Trophoblast cell (in vitro differentiated cells and primary cell): ENCODE results near the gene CCDC24.
A peak's percentile ranks its signal among the peaks of the same experiment; 100 is the strongest.

ENCODE experiments used
- DNase-seq, 2 donors: peaks; one replicate each; pipeline ENCODE4 v3.0.0-alpha.2; 2016
- H2AFZ ChIP-seq: 2 replicates; pipeline ENCODE4 v1.6.1; 2013; ENCODE audit warnings: low read length, moderate library complexity, mild to moderate bottlenecking; ENCODE audit not compliant: insufficient read depth, poor library complexity
- H2AK5ac ChIP-seq: 2 replicates; pipeline ENCODE4 v1.6.1; 2013; ENCODE audit warnings: mild to moderate bottlenecking, low read length
- H2BK120ac ChIP-seq: 2 replicates; pipeline ENCODE4 v1.6.1; 2013; ENCODE audit warnings: low read length, mild to moderate bottlenecking, moderate library complexity; ENCODE audit not compliant: insufficient read depth, poor library complexity
- H2BK12ac ChIP-seq: 2 replicates; pipeline ENCODE4 v1.6.1; 2013; ENCODE audit warnings: mild to moderate bottlenecking, low read length, moderate library complexity
- H2BK5ac ChIP-seq: 2 replicates; pipeline ENCODE4 v1.6.1; 2013; ENCODE audit warnings: low read length, low read depth, moderate library complexity, mild to moderate bottlenecking; ENCODE audit not compliant: poor library complexity
- H3K14ac ChIP-seq: 2 replicates; pipeline ENCODE4 v1.6.1; 2013; ENCODE audit warnings: mild to moderate bottlenecking, low read length
- H3K18ac ChIP-seq: 2 replicates; pipeline ENCODE4 v1.6.1; 2013; ENCODE audit warnings: mild to moderate bottlenecking, low read length
- H3K23ac ChIP-seq: 2 replicates; pipeline ENCODE4 v1.6.1; 2013; ENCODE audit warnings: low read length
- H3K27ac ChIP-seq: 2 replicates; pipeline ENCODE4 v1.5.1; 2013; ENCODE audit warnings: low read depth, mild to moderate bottlenecking, inconsistent platforms, low read length, moderate library complexity
- H3K27me3 ChIP-seq: 2 replicates; pipeline ENCODE4 v1.6.1; 2013; ENCODE audit warnings: inconsistent platforms, mild to moderate bottlenecking, low read length, moderate library complexity; ENCODE audit not compliant: insufficient read depth
- H3K36me3 ChIP-seq, 2 experiments: 1 replicate in 1 of 2; 2 replicates in 1 of 2; pipeline ENCODE4 v1.6.1; 2013; ENCODE audit warnings: low read length in 2 of 2, mild to moderate bottlenecking in 2 of 2, moderate library complexity in 1 of 2; ENCODE audit not compliant: insufficient read depth in 2 of 2, control insufficient read depth in 1 of 2
- H3K4ac ChIP-seq: 2 replicates; pipeline ENCODE4 v1.6.1; 2013; ENCODE audit warnings: low read depth, mild to moderate bottlenecking, low read length, moderate library complexity
- H3K4me1 ChIP-seq, 2 experiments: 1 replicate in 1 of 2; 2 replicates in 1 of 2; pipeline ENCODE4 v1.6.1; 2013; ENCODE audit warnings: low read length in 2 of 2, mild to moderate bottlenecking in 2 of 2, moderate library complexity in 1 of 2; ENCODE audit not compliant: insufficient read depth in 2 of 2, control insufficient read depth in 1 of 2
- H3K4me2 ChIP-seq: 2 replicates; pipeline ENCODE4 v1.6.1; 2013; ENCODE audit warnings: inconsistent platforms, mild to moderate bottlenecking, low read length, moderate library complexity
- H3K4me3 ChIP-seq: 2 replicates; pipeline ENCODE4 v1.5.1; 2013; ENCODE audit warnings: mild to moderate bottlenecking, low read depth, low read length, inconsistent platforms
- H3K79me1 ChIP-seq: one replicate; pipeline ENCODE4 v1.6.1; 2013; ENCODE audit warnings: low read length
- H3K79me2 ChIP-seq: 2 replicates; pipeline ENCODE4 v1.6.1; 2013; ENCODE audit warnings: low read length, mild to moderate bottlenecking; ENCODE audit not compliant: control insufficient read depth, insufficient read depth, poor library complexity
- H3K9ac ChIP-seq: 2 replicates; pipeline ENCODE4 v1.6.1; 2013; ENCODE audit warnings: mild to moderate bottlenecking, low read length
- H3K9me3 ChIP-seq: 2 replicates; pipeline ENCODE4 v1.6.1; 2013; ENCODE audit warnings: low read depth, mild to moderate bottlenecking, control low read depth, inconsistent platforms, low read length; ENCODE audit not compliant: insufficient read depth
- H4K12ac ChIP-seq: 2 replicates; pipeline ENCODE4 v1.6.1; 2013; ENCODE audit warnings: low read depth, mild to moderate bottlenecking, low read length, moderate library complexity
- H4K8ac ChIP-seq: 2 replicates; pipeline ENCODE4 v1.6.1; 2013; ENCODE audit warnings: low read depth, mild to moderate bottlenecking, low read length, moderate library complexity
- H4K91ac ChIP-seq: one replicate; pipeline ENCODE4 v1.6.1; 2013; ENCODE audit warnings: low read depth, mild to moderate bottlenecking, low read length, moderate library complexity
- WGBS: extraction: QIAGEN DNeasy Blood & Tissue Kit; methylation state at CpG from one replicate; pipeline ENCODE4 v1.1.7; 2013; ENCODE audit warnings: missing lambda C conversion rate; ENCODE audit not compliant: insufficient read length, insufficient coverage; ENCODE audit errors: extremely low coverage; 5-methylcytosine and 5-hydroxymethylcytosine counted together

CCDC24 gene

GRCh38 chr1:44021156-44021555, 29.8 kb downstream of the CCDC24 start:
- WGBS = no CpG with 5 or more reads among the region's 8 CpGs
- no peak overlapping the region for H2BK12ac ChIP-seq
- H2AK5ac ChIP-seq = no peak overlapping the region
- H4K91ac ChIP-seq = no peak overlapping the region
- H2BK5ac ChIP-seq = no peak overlapping the region
- H3K4me2 ChIP-seq = no peak overlapping the region
- no peak overlapping the region for H3K18ac ChIP-seq
- no peaks in the 10 kb centered on the region for H3K36me3 ChIP-seq
- no peak overlapping the region for H3K9ac ChIP-seq
- no peak overlapping the region for H4K8ac ChIP-seq
- H3K14ac ChIP-seq = no peak overlapping the region
- no peak overlapping the region for H4K12ac ChIP-seq
- no peak overlapping the region for H2AFZ ChIP-seq
- no peaks in the 10 kb centered on the region for H3K27me3 ChIP-seq
- no peaks in the 10 kb centered on the region for H3K79me1 ChIP-seq
- no peaks in the 10 kb centered on the region for H3K4me1 ChIP-seq
- no peak overlapping the region for H3K4ac ChIP-seq
- no peak for DNase-seq
- no peak overlapping the region for H3K27ac ChIP-seq
- H3K4me3 ChIP-seq = peak overlapping the region; percentile 39
- no peak overlapping the region for H3K23ac ChIP-seq
- no peaks in the 10 kb centered on the region for H3K79me2 ChIP-seq
- no peak overlapping the region for H2BK120ac ChIP-seq
- H3K9me3 ChIP-seq = peaks cover 3% of the 10 kb centered on the region

GRCh38 chr1:44021581-44022321, 30.4 kb downstream of the CCDC24 start:
- Histone ChIP-seq H3K79me2 (no peaks in the 10 kb centered on the region), H2AK5ac (no peak overlapping the region), H4K91ac (no peak overlapping the region), H2BK12ac (no peak overlapping the region), H3K14ac (no peak overlapping the region), H3K4me1 (no peaks in the 10 kb centered on the region), H3K4me2 (no peak overlapping the region), H4K12ac (no peak overlapping the region), H3K79me1 (no peaks in the 10 kb centered on the region), H3K9me3 (peaks cover 3% of the 10 kb centered on the region), H2BK5ac (no peak overlapping the region), H3K23ac (no peak overlapping the region), H3K9ac (no peak overlapping the region), H3K27me3 (no peaks in the 10 kb centered on the region), H3K27ac (no peak overlapping the region), H2BK120ac (no peak overlapping the region), H3K4ac (no peak overlapping the region), H3K18ac (no peak overlapping the region), H3K36me3 (no peaks in the 10 kb centered on the region), H2AFZ (no peak overlapping the region), H3K4me3 (no peak overlapping the region), H4K8ac (no peak overlapping the region)
- no peak for DNase-seq
- WGBS = no CpG with 5 or more reads among the region's 10 CpGs

- Histone ChIP-seq H3K36me3 (no peaks in the 10 kb centered on the region), H3K27ac (no peak overlapping the region), H2BK12ac (no peak overlapping the region), H3K79me1 (no peaks in the 10 kb centered on the region), H4K91ac (no peak overlapping the region), H3K79me2 (no peaks in the 10 kb centered on the region), H3K4ac (no peak overlapping the region), H3K14ac (no peak overlapping the region), H2AK5ac (no peak overlapping the region), H3K23ac (no peak overlapping the region), H4K8ac (no peak overlapping the region), H2BK120ac (no peak overlapping the region), H3K9me3 (peaks cover 3% of the 10 kb centered on the region), H3K18ac (no peak overlapping the region), H3K4me1 (peaks cover 0 to under 1% of the 10 kb centered on the region in 2 experiments), H3K9ac (no peak overlapping the region), H2BK5ac (no peak overlapping the region), H3K27me3 (no peaks in the 10 kb centered on the region), H3K4me3 (no peak overlapping the region), H2AFZ (no peak overlapping the region), H4K12ac (no peak overlapping the region), H3K4me2 (no peak overlapping the region)
- no CpG with 5 or more reads among the region's 14 CpGs for WGBS
- no peak for DNase-seq
Observed at GRCh38 chr1:44024031-44024902, 32.9 kb downstream of the CCDC24 start.

DNA sequence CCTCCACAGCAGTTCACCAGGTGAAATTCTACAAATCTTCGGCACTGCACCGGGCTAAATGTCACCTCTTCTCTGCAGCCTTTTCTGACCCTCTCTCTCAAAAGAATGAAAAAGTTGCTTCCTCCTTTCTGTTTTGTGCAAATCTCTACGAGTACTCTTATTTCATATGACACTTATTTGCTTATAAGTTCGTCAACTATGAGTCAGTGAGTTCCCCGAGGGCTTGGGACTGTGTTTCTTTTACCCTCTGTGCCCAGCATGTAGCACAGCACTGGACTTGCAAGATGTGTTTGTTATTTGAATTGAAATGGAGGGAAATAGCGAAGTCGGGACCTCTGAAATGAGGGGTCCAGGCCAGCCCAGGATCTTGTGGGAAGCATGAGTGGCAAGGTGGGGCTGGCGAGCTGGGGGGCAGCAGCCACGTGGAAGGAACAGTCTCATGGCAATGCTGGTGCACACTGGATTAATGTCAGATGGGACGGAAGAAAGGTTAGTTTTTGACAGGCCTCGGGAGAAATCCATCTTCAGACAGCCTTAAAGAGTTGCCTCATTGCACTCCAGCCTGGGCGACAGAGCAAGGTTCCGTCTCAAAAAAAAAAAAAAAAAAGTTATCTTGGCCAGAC, 33.6 kb downstream of the CCDC24 start:
- no CpG with 5 or more reads among the region's 13 CpGs for WGBS
- Histone ChIP-seq H3K4me3 (no peak overlapping the region), H3K79me2 (peaks cover under 1% of the 10 kb centered on the region), H3K23ac (no peak overlapping the region), H3K27ac (no peak overlapping the region), H4K91ac (no peak overlapping the region), H3K4me2 (no peak overlapping the region), H2BK12ac (no peak overlapping the region), H3K9ac (no peak overlapping the region), H2BK120ac (no peak overlapping the region), H3K9me3 (peaks cover 2% of the 10 kb centered on the region), H3K36me3 (no peaks in the 10 kb centered on the region), H2AK5ac (no peak overlapping the region), H3K4me1 (peaks cover 3 to 5% of the 10 kb centered on the region in 2 experiments), H3K4ac (no peak overlapping the region), H3K18ac (no peak overlapping the region), H2AFZ (no peak overlapping the region), H4K12ac (no peak overlapping the region), H3K14ac (no peak overlapping the region), H4K8ac (no peak overlapping the region), H3K27me3 (no peaks in the 10 kb centered on the region), H3K79me1 (peaks cover 5% of the 10 kb centered on the region), H2BK5ac (no peak overlapping the region)
- DNase-seq = no peak
